HepG2 (cell line): ENCODE data around the gene PPP1R1B. TPM values are rescaled to one million over a fixed set of nuclear protein-coding genes. Genes with fewer than 3 reads are reported as not detected.

ENCODE experiments used
- ATAC-seq: fragments of 200-7000 bp; cut with Tn5 transposase; 3 replicates; pipeline ENCODE4 v1.9.1; 2020; ENCODE audit warnings: mild to moderate bottlenecking, moderate library complexity
- BruUV-seq: library from RNA; stranded (reverse); fragments of 400-500 nt; replicated peaks from 2 replicates; lab custom pipeline; 2021; lab: Mats Ljungman, UMichigan
- CTCF ChIA-PET: fragments of 300-600 bp; formaldehyde crosslinking; extraction: SDS; loops from one replicate; lab custom pipeline; 2021; ENCODE audit warnings: low total read pairs, inconsistent platforms, low intra/inter-chr PET ratio; lab: Yijun Ruan, JAX
- POLR2A ChIA-PET: fragments of 350-600 bp; sonication (Branson Sonifier 250); formaldehyde crosslinking; loops from one replicate; lab custom pipeline; 2020; ENCODE audit warnings: antibody characterized with exemption, inconsistent platforms; lab: Yijun Ruan, JAX
- DNase-seq: peaks from one replicate; pipeline ENCODE4 v3.0.0-alpha.2; 2015; ENCODE audit warnings: low spot score
- FAIRE-seq: peaks from 3 replicates; lab custom pipeline; 2011; peaks lifted over from hg19 to GRCh38; lab: Jason Lieb, UNC
- H2AFZ ChIP-seq: one replicate; pipeline ENCODE4 v1.6.1; 2011; ENCODE audit warnings: low read length, inconsistent platforms
- H3K27ac ChIP-seq: fragments of 300-600 bp; 3 replicates; pipeline ENCODE4 v1.8.0; 2011; ENCODE audit warnings: mixed run types, mild to moderate bottlenecking, mixed read lengths, low read length, inconsistent platforms; ENCODE audit not compliant: insufficient read depth; ENCODE audit errors: extremely low read length
- H3K27me3 ChIP-seq, 2 experiments: fragments of 200-600 bp in 1 of 2; 2 replicates in 1 of 2; 3 replicates in 1 of 2; pipeline versions ENCODE4 v1.6.0 to v1.8.0; 2011; ENCODE audit warnings: low read length in 2 of 2, mild to moderate bottlenecking in 2 of 2, moderate library complexity in 2 of 2, inconsistent platforms in 1 of 2; ENCODE audit not compliant: insufficient read depth in 2 of 2, control insufficient read depth in 1 of 2
- H3K36me3 ChIP-seq, 2 experiments: fragments of 200-600 bp in 1 of 2; replicated peaks in 1 of 2; 2 replicates in 1 of 2; 3 replicates in 1 of 2; pipeline versions ENCODE4 v1.5.1 to v1.8.0; 2011; ENCODE audit warnings: low read length in 2 of 2, inconsistent platforms in 1 of 2; ENCODE audit not compliant: insufficient read depth in 2 of 2, control insufficient read depth in 1 of 2
- H3K4me1 ChIP-seq: 2 replicates; pipeline ENCODE4 v1.5.1; 2012; ENCODE audit warnings: low read length, inconsistent platforms; ENCODE audit not compliant: insufficient read depth
- H3K4me2 ChIP-seq: 2 replicates; pipeline ENCODE4 v1.6.0; 2011; ENCODE audit warnings: low read depth, low read length, inconsistent platforms
- H3K4me3 ChIP-seq, 3 experiments: fragments of 200-600 bp in 1 of 3; sonication (generic), shearing (Covaris generic) in 1 of 3; replicated peaks in 1 of 3; 2 replicates each; pipeline ENCODE4 v1.5.1; 2011 to 2016; ENCODE audit warnings: low read length in 3 of 3, inconsistent platforms in 2 of 3, low read depth in 2 of 3, mild to moderate bottlenecking in 2 of 3, control low read depth in 1 of 3, mixed read lengths in 1 of 3; ENCODE audit not compliant: insufficient read depth in 1 of 3
- H3K79me2 ChIP-seq: one replicate; pipeline ENCODE4 v1.6.1; 2011; ENCODE audit warnings: low read length, inconsistent platforms; ENCODE audit not compliant: insufficient read depth
- H3K9ac ChIP-seq: 2 replicates; pipeline ENCODE4 v1.6.0; 2011; ENCODE audit warnings: mild to moderate bottlenecking, low read depth, low read length, inconsistent platforms; ENCODE audit not compliant: insufficient read depth
- H3K9me3 ChIP-seq: 2 replicates; pipeline ENCODE4 v1.5.1; 2012; ENCODE audit warnings: mild to moderate bottlenecking, low read length
- H4K20me1 ChIP-seq: 2 replicates; pipeline ENCODE4 v1.6.0; 2011; ENCODE audit warnings: inconsistent platforms, mild to moderate bottlenecking, low read length, moderate library complexity; ENCODE audit not compliant: insufficient read depth
- BHLHE40 ChIP-seq: IDR thresholded peaks from 2 replicates; pipeline ENCODE4 v1.6.1; 2011; ENCODE audit warnings: low read length, improper control_type of control experiment
- HINFP ChIP-seq: sonication (generic); formaldehyde crosslinking; IDR thresholded peaks from 2 replicates; pipeline ENCODE4 v1.4.0; 2020; ENCODE audit warnings: low read depth, mild to moderate bottlenecking, missing genetic modification reagents
- HOXD1 ChIP-seq: sonication (generic); formaldehyde crosslinking; IDR thresholded peaks from 2 replicates; pipeline ENCODE4 v1.5.0; 2020; ENCODE audit warnings: missing genetic modification reagents
- LRRFIP1 ChIP-seq: sonication (generic); formaldehyde crosslinking; conservative IDR thresholded peaks from 2 replicates; pipeline ENCODE4 v1.4.0; 2020; ENCODE audit warnings: missing genetic modification reagents
- NR2F1 ChIP-seq, 2 experiments: fragments of 450-650 bp in 1 of 2; formaldehyde crosslinking in 1 of 2; IDR thresholded peaks; 2 replicates each; pipeline versions ENCODE4 v1.5.0 to v1.6.1; 2016 to 2020; ENCODE audit warnings: mild to moderate bottlenecking in 1 of 2, missing compliant biosample characterization in 1 of 2, missing genetic modification reagents in 1 of 2, moderate library complexity in 1 of 2
- SIX1 ChIP-seq: sonication (generic); formaldehyde crosslinking; IDR thresholded peaks from 2 replicates; pipeline ENCODE4 v1.4.0; 2020; ENCODE audit warnings: missing genetic modification reagents, borderline replicate concordance
- ZNF629 ChIP-seq: sonication (generic); formaldehyde crosslinking; conservative IDR thresholded peaks from 2 replicates; pipeline ENCODE4 v1.5.0; 2020; ENCODE audit warnings: missing genetic modification reagents
- ZNF768 ChIP-seq: sonication (generic); formaldehyde crosslinking; IDR thresholded peaks from 2 replicates; pipeline ENCODE4 v1.4.0; 2020; ENCODE audit warnings: missing genetic modification reagents
- WGBS: methylation state at CpG from one replicate; pipeline ENCODE4 v1.1.6; 2017; ENCODE audit warnings: low lambda C conversion rate; 5-methylcytosine and 5-hydroxymethylcytosine counted together
- in situ Hi-C: cut with HindIII; loops from 2 replicates; pipeline ENCODE4 v1.10.0; 2017; ENCODE audit warnings: low pct_unique_long_range_greater_than_20kb; ENCODE audit not compliant: extremely low pct_ligation_motif_present
- intact Hi-C: fragments of 100-400 bp; cut with micrococcal nuclease; formaldehyde crosslinking; loops from one replicate; pipeline ENCODE4 v1.10.0; 2022; ENCODE audit not compliant: unreplicated experiment
- polyA plus RNA-seq, 8 experiments: library from polyadenylated mRNA; depleted of rRNA in 3 of 8; stranded (reverse) in 7 of 8; unstranded in 1 of 8; fragments of >200 nt; fragmentation: Illumina TruSeq in 4 of 8; extraction: Trizol in 4 of 8; gene quantifications; 2 replicates each; pipeline versions ENCODE4 v1.2.1 to v1.2.3, GENCODE V29; 2011 to 2016; ENCODE audit warnings: low read depth in 4 of 8, missing spikeins in 1 of 8, mixed read lengths in 1 of 8; ENCODE audit not compliant: insufficient read depth in 1 of 8
- total RNA-seq, 5 experiments: library from RNA; depleted of rRNA; stranded (reverse); fragments of >200 nt; fragmentation: Illumina TruSeq; extraction: Trizol; gene quantifications; 2 replicates each; pipeline ENCODE4 v1.2.3, GENCODE V29; 2016; ENCODE audit warnings: low read depth in 1 of 5
- TF ChIP-seq, protein P1 (sequence below): sonication (generic); formaldehyde crosslinking; IDR thresholded peaks from 2 replicates; pipeline ENCODE4 v1.4.0; 2020; ENCODE audit warnings: mild to moderate bottlenecking, missing genetic modification reagents

Gene PPP1R1B
- total and polyA plus RNA-seq, 2 of the 13 experiments (the other 11 are each of a cell fraction or from before 2014, with no cell fraction given), result 0.08 TPM; not detected in 1

DNA sequence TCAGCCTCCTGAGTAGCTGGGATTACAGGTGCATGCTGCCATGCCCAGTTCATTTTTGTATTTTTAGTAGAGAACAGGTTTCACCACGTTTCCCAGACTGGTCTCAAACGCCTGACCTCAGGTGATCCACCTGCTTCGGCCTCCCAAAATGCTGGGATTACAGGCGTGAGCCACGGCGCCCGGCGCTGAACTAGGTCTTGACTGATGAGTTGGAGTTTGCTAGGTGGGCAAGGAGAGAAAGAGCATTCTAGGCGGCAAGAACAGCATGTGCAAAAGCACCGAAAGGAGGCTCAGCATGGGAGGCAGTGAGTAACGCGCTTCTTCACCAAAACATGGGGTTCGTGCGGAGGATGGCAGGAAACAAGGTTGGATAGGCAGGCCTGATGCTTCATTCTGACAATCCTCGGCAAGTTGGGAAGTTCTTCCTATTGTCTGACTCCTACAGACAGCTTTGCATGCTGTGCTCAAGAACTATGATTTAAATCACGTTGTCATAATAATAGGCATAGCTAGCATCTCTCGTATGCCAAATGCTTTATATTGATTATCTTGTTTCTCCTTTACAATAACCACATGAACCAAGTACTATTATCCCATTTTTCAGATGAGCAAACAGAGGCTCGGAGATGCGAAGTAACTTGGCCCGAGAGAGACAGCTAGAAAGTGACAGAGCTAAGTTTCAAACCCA is 45.5 kb upstream of the PPP1R1B start:
- Histone ChIP-seq H3K79me2 (no peaks in the 10 kb centered on the region), H3K27me3 (peaks cover 7 to 20% of the 10 kb centered on the region in 2 experiments; a peak in 3 of 5 replicates), H3K4me2 (no peak overlapping the region), H3K4me1 (no peaks in the 10 kb centered on the region), H2AFZ (no peak overlapping the region), H3K36me3 (no peaks in the 10 kb centered on the region), H3K4me3 (no peak overlapping the region), H3K9ac (no peak overlapping the region), H3K9me3 (no peaks in the 10 kb centered on the region), H4K20me1 (0 out of 2 replicates have a peak, but pooled peaks cover 3% of the 10 kb centered on the region), H3K27ac (no peak overlapping the region)
- WGBS, result 55% methylated on average over 20 of the region's 20 CpGs
- in situ Hi-C loops, result no loop called here
- FAIRE-seq (no peak), ATAC-seq (no peak), DNase-seq (no peak)
- POLR2A ChIA-PET, result no interaction called here
- no TSS peak for BruUV-seq
- TF ChIP-seq ZNF629, result 0 out of 2 replicates have a peak, but pooled peaks have one; percentile 19
- TF ChIP-seq ZNF768 (CRISPR knock-in tag), result peak; percentile 26; the same call in 1 of the 2 replicates
- no peak for TF ChIP-seq SIX1 (CRISPR knock-in tag)
- intact Hi-C loops, result no loop called here
- CTCF ChIA-PET, result no interaction called here

GRCh38 chr17:39581759-39582085 is 45.0 kb upstream of the PPP1R1B start:
- Histone ChIP-seq H3K4me1 (no peaks in the 10 kb centered on the region), H3K9ac (no peak overlapping the region), H3K4me3 (no peak overlapping the region), H3K27ac (no peak overlapping the region), H3K4me2 (no peak overlapping the region), H3K79me2 (no peaks in the 10 kb centered on the region), H4K20me1 (0 out of 2 replicates have a peak, but pooled peaks cover 3% of the 10 kb centered on the region), H3K27me3 (peaks cover 7 to 20% of the 10 kb centered on the region in 2 experiments; a peak in 3 of 5 replicates), H2AFZ (no peak overlapping the region), H3K36me3 (no peaks in the 10 kb centered on the region), H3K9me3 (no peaks in the 10 kb centered on the region)
- WGBS, result 57% methylated on average over 4 of the region's 4 CpGs
- in situ Hi-C loops, result no loop called here
- CTCF ChIA-PET, result no interaction called here
- FAIRE-seq, result no peak
- intact Hi-C loops, result no loop called here
- ATAC-seq, result no peak
- DNase-seq, result no peak
- POLR2A ChIA-PET, result no interaction called here
- BruUV-seq, result no TSS peak
- TF ChIP-seq BHLHE40, result no peak
- no peak for TF ChIP-seq HOXD1 (CRISPR knock-in tag)
- TF ChIP-seq NR2F1 (CRISPR knock-in tag; IDR thresholded peaks at IDR 0.05), result no peak
- TF ChIP-seq HINFP (CRISPR knock-in tag), result no peak
- TF ChIP-seq, protein P1, sequence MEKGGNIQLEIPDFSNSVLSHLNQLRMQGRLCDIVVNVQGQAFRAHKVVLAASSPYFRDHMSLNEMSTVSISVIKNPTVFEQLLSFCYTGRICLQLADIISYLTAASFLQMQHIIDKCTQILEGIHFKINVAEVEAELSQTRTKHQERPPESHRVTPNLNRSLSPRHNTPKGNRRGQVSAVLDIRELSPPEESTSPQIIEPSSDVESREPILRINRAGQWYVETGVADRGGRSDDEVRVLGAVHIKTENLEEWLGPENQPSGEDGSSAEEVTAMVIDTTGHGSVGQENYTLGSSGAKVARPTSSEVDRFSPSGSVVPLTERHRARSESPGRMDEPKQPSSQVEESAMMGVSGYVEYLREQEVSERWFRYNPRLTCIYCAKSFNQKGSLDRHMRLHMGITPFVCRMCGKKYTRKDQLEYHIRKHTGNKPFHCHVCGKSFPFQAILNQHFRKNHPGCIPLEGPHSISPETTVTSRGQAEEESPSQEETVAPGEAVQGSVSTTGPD, result no peak
- no peak for TF ChIP-seq LRRFIP1 (CRISPR knock-in tag)
